Measurements from ENCODE around the gene PPP1R12B.
"Not testable (repeated sequence)": the region's sequence is repeated elsewhere in the genome, so short reads cannot be mapped to it uniquely, and the experiment has no call there.

PPP1R12B gene

DNA sequence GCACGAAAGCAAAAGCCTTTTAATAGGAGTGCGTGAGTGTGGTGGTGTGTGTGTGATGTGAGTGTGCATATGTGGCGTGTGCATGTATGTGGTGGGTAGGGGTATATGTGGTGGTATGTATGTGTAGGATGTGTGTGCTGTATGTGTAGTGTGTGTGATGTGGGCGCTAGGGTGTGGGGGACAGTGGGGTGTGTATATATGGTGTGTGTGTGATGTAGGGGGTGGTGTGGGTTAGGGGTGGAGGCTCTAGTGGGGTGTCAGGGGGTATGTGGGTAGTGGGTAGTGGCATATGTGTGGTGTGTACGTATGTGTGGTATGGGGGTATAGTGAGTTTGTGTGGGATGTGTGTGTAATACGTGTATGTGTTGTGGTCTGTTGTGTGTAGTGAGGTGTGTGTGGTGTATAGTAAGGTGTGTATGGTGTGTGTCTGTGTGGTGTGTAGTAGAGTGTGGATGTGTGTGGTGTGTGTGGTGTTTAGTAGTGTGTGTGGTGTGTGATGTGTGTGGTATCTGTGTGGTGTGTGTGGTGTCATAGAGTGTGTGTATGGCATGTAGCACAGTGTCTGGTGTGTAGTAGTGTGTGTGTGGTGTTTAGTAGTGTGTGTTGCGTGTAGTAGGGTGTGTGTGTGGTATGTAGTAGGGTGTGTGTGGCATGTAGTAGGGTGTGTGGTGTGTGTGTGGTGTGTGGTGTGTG, 275.7 kb downstream of the PPP1R12B start:
- Histone ChIP-seq H3K9me2 (replicated peaks; ENCODE audit: control insufficient read depth, low read length) (no peaks in the 10 kb centered on the region), H3K9me3 (ENCODE audit: control insufficient read depth, insufficient read depth, low read length) (peaks cover 4% of the 10 kb centered on the region; the same call in 1 of the 2 replicates), H3K36me3 (ENCODE audit: control insufficient read depth, low read length) (no peaks in the 10 kb centered on the region), H3K4me2 (ENCODE audit: low read length) (no peak overlapping the region), H4K20me1 (ENCODE audit: control insufficient read depth, insufficient read depth, low read depth, low read length) (no peaks in the 10 kb centered on the region), H3K27ac (ENCODE audit: low read depth, low read length) (no peak overlapping the region), H3K4me3 (ENCODE audit: low read length) (no peak overlapping the region), H3K79me2 (ENCODE audit: control insufficient read depth, low read length) (no peaks in the 10 kb centered on the region), H3K27me3 (ENCODE audit: control insufficient read depth, low read length) (peaks cover 7% of the 10 kb centered on the region), H3K4me1 (ENCODE audit: control insufficient read depth, low read length) (peaks cover 29% of the 10 kb centered on the region), H3F3A (ENCODE audit: control insufficient read depth, insufficient read depth) (no peaks in the 10 kb centered on the region)
- TF ChIP-seq EZH2phosphoT487 (IDR thresholded peaks at IDR 0.05; ENCODE audit: borderline replicate concordance, low read length): no peak
- TF ChIP-seq, protein P1, sequence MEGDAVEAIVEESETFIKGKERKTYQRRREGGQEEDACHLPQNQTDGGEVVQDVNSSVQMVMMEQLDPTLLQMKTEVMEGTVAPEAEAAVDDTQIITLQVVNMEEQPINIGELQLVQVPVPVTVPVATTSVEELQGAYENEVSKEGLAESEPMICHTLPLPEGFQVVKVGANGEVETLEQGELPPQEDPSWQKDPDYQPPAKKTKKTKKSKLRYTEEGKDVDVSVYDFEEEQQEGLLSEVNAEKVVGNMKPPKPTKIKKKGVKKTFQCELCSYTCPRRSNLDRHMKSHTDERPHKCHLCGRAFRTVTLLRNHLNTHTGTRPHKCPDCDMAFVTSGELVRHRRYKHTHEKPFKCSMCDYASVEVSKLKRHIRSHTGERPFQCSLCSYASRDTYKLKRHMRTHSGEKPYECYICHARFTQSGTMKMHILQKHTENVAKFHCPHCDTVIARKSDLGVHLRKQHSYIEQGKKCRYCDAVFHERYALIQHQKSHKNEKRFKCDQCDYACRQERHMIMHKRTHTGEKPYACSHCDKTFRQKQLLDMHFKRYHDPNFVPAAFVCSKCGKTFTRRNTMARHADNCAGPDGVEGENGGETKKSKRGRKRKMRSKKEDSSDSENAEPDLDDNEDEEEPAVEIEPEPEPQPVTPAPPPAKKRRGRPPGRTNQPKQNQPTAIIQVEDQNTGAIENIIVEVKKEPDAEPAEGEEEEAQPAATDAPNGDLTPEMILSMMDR (IDR thresholded peaks at IDR 0.05; ENCODE audit: low read depth, low read length, poor library complexity, severe bottlenecking): no peak

DNA sequence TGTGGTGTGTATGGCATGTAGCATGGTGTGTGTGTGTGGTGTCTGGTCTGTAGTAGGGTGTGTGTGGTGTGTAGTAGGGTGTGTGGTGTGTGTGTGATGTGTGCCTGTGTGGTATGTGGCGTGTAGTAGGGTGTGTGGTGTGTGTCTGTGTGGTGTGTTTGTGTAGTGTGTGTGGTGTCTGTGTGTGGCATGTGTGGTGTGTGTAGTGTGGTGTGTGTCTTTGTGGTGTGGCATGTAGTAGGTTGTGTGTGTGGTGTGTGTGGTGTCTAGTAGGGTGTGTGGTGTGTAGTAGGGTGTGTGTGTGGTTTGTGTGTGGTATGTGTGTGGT, 276.2 kb downstream of the PPP1R12B start:
- no peak overlapping the region for H3K27ac ChIP-seq (ENCODE audit: low read depth, low read length)
- H3K4me1 ChIP-seq (ENCODE audit: control insufficient read depth, low read length): peaks cover 33% of the 10 kb centered on the region
- H3K79me2 ChIP-seq (ENCODE audit: control insufficient read depth, low read length): no peaks in the 10 kb centered on the region
- H3K4me2 ChIP-seq (ENCODE audit: low read length): no peak overlapping the region
- no peaks in the 10 kb centered on the region for H4K20me1 ChIP-seq (ENCODE audit: control insufficient read depth, insufficient read depth, low read depth, low read length)
- H3K27me3 ChIP-seq (ENCODE audit: control insufficient read depth, low read length): peaks cover 2% of the 10 kb centered on the region; the same call in 1 of the 2 replicates
- H3K4me3 ChIP-seq (ENCODE audit: low read length): no peak overlapping the region
- peaks cover 4% of the 10 kb centered on the region; the same call in 1 of the 2 replicates for H3K9me3 ChIP-seq (ENCODE audit: control insufficient read depth, insufficient read depth, low read length)
- no peak for TF ChIP-seq EZH2phosphoT487 (IDR thresholded peaks at IDR 0.05; ENCODE audit: borderline replicate concordance, low read length)
- TF ChIP-seq, protein P1 (IDR thresholded peaks at IDR 0.05; ENCODE audit: low read depth, low read length, poor library complexity, severe bottlenecking): no peak
- no peaks in the 10 kb centered on the region for H3K9me2 ChIP-seq (replicated peaks; ENCODE audit: control insufficient read depth, low read length)
- H3F3A ChIP-seq (ENCODE audit: control insufficient read depth, insufficient read depth): no peaks in the 10 kb centered on the region
- H3K36me3 ChIP-seq (ENCODE audit: control insufficient read depth, low read length): no peaks in the 10 kb centered on the region

DNA sequence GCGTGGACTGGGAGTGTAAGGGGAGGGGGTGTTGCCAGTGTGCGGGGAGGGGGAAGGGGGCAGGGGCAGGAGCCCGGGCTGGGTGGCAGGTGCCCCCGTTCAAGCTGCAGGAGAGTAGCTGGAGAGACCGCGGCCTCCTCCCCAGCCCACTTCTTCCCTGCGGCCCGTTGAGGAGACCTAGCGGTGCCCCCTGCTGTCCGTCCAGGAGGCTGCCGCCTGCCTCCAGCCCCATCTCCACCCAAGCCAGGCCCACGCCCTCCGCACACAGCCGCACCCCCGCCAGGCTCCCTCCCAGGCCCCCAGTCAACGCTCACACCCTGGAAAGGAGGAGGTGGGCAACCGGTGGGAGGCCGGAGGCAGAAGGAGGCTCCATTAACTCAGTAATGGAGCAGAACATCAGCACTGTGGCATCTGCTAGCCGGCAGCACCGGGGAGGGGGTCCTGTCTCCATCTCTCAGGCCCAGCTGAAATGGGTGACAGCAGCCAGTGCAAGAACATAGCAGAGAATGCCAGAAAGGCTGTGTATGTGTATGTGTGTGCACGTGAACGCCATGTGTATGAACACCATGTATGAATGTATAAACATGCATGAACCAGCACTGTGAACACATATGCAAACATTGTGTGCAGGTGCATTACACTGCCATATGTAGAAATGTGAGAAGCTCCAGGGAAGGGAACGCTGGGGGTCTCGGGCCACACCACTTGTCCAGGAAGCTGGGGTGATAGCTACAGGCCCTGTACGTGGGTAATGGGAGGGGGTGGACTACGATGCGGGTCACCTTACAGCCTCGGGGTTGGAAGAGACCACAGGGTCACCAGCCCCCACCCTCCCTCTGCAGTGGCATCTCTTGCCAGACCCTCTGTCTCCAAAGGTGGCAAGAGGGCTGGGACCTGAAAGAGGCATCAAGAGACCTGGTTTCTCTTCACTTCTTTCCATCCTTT, 277.2 kb downstream of the PPP1R12B start:
- H3K4me2 ChIP-seq (ENCODE audit: low read length): no peak overlapping the region
- peaks cover 33% of the 10 kb centered on the region for H3K4me1 ChIP-seq (ENCODE audit: control insufficient read depth, low read length)
- no peaks in the 10 kb centered on the region for H3K9me2 ChIP-seq (replicated peaks; ENCODE audit: control insufficient read depth, low read length)
- TF ChIP-seq EZH2phosphoT487 (IDR thresholded peaks at IDR 0.05; ENCODE audit: borderline replicate concordance, low read length): no peak
- TF ChIP-seq, protein P1 (IDR thresholded peaks at IDR 0.05; ENCODE audit: low read depth, low read length, poor library complexity, severe bottlenecking): peak; percentile 55
- H3K27ac ChIP-seq (ENCODE audit: low read depth, low read length): no peak overlapping the region
- H3K27me3 ChIP-seq (ENCODE audit: control insufficient read depth, low read length): no peaks in the 10 kb centered on the region; the same call in 1 of the 2 replicates
- no peaks in the 10 kb centered on the region for H4K20me1 ChIP-seq (ENCODE audit: control insufficient read depth, insufficient read depth, low read depth, low read length)
- H3K36me3 ChIP-seq (ENCODE audit: control insufficient read depth, low read length): no peaks in the 10 kb centered on the region
- H3F3A ChIP-seq (ENCODE audit: control insufficient read depth, insufficient read depth): no peaks in the 10 kb centered on the region
- no peak overlapping the region for H3K4me3 ChIP-seq (ENCODE audit: low read length)
- H3K79me2 ChIP-seq (ENCODE audit: control insufficient read depth, low read length): no peaks in the 10 kb centered on the region
- H3K9me3 ChIP-seq (ENCODE audit: control insufficient read depth, insufficient read depth, low read length): peaks cover 4% of the 10 kb centered on the region; the same call in 1 of the 2 replicates

DNA sequence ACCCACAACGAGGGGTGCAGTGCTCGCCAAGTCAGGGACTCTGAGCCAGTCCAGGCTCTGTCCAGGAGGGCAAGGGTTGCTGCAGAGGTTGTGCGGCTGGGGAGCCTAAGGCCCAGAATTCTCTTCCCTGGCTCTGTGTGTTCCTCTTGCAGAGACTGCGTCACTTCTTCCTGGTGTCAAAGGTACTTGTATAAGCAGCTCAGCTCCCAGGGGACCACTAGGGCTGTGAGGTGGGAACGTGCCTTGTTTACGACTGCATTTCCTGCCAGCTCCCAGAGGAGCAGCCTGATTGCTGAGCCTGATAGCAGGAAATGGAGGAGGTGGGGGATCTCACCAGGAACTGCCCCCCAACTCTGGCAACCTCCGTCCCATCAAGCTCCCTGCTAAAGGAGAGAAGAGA, 278.5 kb downstream of the PPP1R12B start:
- H3K4me1 ChIP-seq (ENCODE audit: control insufficient read depth, low read length): peaks cover 33% of the 10 kb centered on the region
- H3K27ac ChIP-seq (ENCODE audit: low read depth, low read length); H4K20me1 ChIP-seq (ENCODE audit: control insufficient read depth, insufficient read depth, low read depth, low read length); H3K27me3 ChIP-seq (ENCODE audit: control insufficient read depth, low read length); H3K79me2 ChIP-seq (ENCODE audit: control insufficient read depth, low read length); H3K4me3 ChIP-seq (ENCODE audit: low read length); H3K9me3 ChIP-seq (ENCODE audit: control insufficient read depth, insufficient read depth, low read length); H3K36me3 ChIP-seq (ENCODE audit: control insufficient read depth, low read length); H3K9me2 ChIP-seq (replicated peaks; ENCODE audit: control insufficient read depth, low read length); H3F3A ChIP-seq (ENCODE audit: control insufficient read depth, insufficient read depth): not testable (repeated sequence)
- H3K4me2 ChIP-seq (ENCODE audit: low read length): peak overlapping the region; percentile 40
